Ishikawa (cell line): Measurements from ENCODE around the gene PF4V1.

Experiments used
- CEBPB ChIP-seq: IDR thresholded peaks from 2 replicates; pipeline ENCODE4 v1.6.1; 2012
- CREB1 ChIP-seq: IDR thresholded peaks from 2 replicates; pipeline ENCODE4 v1.6.1; 2012; ENCODE audit warnings: low read depth
- EGR1 ChIP-seq: IDR thresholded peaks from 2 replicates; pipeline ENCODE4 v1.6.1; 2012
- EP300 ChIP-seq: IDR thresholded peaks from 2 replicates; pipeline ENCODE4 v1.6.1; 2012; ENCODE audit warnings: borderline replicate concordance
- FOXM1 ChIP-seq: IDR thresholded peaks from 2 replicates; pipeline ENCODE4 v1.6.1; 2012; ENCODE audit warnings: low read depth, borderline replicate concordance
- NFIC ChIP-seq: IDR thresholded peaks from 2 replicates; pipeline ENCODE4 v1.6.1; 2012
- RAD21 ChIP-seq: IDR thresholded peaks from 2 replicates; pipeline ENCODE4 v1.6.1; 2012; ENCODE audit warnings: low read depth
- TAF1 ChIP-seq: IDR thresholded peaks from 2 replicates; pipeline ENCODE4 v1.6.1; 2012; ENCODE audit warnings: low read depth, mild to moderate bottlenecking
- TCF12 ChIP-seq: IDR thresholded peaks from 2 replicates; pipeline ENCODE4 v1.6.1; 2012; ENCODE audit warnings: low read depth
- TEAD4 ChIP-seq: IDR thresholded peaks from 2 replicates; pipeline ENCODE4 v1.6.1; 2012
- YY1 ChIP-seq: IDR thresholded peaks from 2 replicates; pipeline ENCODE4 v1.6.1; 2012; ENCODE audit warnings: low read depth
- ZBTB7A ChIP-seq: IDR thresholded peaks from 2 replicates; pipeline ENCODE4 v1.6.1; 2012; ENCODE audit warnings: low read depth
- TF ChIP-seq, protein P1 (sequence below): IDR thresholded peaks from 2 replicates; pipeline ENCODE4 v1.6.1; 2012
- TF ChIP-seq, protein P2 (sequence below): IDR thresholded peaks from 2 replicates; pipeline ENCODE4 v1.6.1; 2012; ENCODE audit warnings: low read depth, mild to moderate bottlenecking
- TF ChIP-seq, protein P3 (sequence below): IDR thresholded peaks from 2 replicates; pipeline ENCODE4 v1.6.1; 2012

PF4V1 gene

DNA sequence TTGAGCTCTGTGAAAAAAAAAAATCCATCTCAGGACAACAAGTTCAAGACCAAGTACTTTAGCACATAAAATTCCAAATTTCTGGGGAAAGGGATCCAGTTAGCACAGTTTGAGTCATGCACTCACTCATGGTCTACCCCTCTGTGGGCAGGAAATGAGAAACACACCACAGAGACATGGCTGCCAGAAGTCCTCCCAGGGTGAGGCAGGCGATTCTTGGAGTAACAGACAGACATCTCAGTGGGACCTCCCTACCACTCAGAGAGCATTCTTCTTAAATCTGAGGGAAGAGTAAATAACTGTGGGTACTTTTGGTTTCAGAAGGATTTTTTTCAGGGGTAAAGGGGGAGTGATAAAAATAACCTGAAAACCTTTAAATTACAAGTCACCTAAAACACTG is 30.2 kb downstream of the PF4V1 start:
- TF ChIP-seq EGR1 = no peak
- no peak for TF ChIP-seq TEAD4
- no peak for TF ChIP-seq CREB1
- TF ChIP-seq, protein P1, sequence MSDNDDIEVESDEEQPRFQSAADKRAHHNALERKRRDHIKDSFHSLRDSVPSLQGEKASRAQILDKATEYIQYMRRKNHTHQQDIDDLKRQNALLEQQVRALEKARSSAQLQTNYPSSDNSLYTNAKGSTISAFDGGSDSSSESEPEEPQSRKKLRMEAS = no peak
- TF ChIP-seq TAF1 = no peak
- TF ChIP-seq RAD21 = no peak
- TF ChIP-seq CEBPB = no peak

DNA sequence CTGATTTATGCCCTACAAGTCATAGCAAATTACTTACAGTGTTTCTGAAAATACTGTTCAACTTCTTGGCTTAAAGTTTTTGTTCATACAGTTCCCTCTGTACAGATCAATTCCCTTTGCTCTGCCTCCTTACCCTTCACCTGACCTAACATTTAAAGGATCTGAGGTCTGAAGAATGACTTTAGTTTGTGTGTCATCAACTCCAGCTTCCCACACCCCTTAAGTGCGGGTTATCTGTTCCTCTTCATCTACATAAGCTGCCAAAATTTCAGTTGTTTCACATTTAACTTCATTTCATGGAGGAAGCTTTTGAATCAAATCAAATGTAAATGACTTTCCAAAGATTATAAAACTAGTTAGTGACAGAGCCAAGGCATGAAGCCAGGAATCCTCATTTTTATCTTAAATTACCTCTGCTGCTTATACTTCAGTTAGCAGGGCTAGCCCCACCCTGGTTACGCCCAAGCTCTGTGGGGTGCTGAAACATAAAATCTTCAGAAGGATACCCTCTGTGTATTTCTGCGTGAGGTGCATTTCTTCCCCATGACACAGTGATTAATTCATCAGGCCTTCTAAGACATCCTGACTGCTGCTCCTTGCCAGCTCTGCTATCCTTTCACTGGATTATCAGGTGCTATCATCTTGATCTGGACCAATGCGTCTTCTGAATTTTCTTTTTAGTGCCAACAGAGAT is 32.6 kb downstream of the PF4V1 start:
- no peak for TF ChIP-seq ZBTB7A
- no peak for TF ChIP-seq CREB1
- TF ChIP-seq FOXM1 = no peak
- TF ChIP-seq, protein P2, sequence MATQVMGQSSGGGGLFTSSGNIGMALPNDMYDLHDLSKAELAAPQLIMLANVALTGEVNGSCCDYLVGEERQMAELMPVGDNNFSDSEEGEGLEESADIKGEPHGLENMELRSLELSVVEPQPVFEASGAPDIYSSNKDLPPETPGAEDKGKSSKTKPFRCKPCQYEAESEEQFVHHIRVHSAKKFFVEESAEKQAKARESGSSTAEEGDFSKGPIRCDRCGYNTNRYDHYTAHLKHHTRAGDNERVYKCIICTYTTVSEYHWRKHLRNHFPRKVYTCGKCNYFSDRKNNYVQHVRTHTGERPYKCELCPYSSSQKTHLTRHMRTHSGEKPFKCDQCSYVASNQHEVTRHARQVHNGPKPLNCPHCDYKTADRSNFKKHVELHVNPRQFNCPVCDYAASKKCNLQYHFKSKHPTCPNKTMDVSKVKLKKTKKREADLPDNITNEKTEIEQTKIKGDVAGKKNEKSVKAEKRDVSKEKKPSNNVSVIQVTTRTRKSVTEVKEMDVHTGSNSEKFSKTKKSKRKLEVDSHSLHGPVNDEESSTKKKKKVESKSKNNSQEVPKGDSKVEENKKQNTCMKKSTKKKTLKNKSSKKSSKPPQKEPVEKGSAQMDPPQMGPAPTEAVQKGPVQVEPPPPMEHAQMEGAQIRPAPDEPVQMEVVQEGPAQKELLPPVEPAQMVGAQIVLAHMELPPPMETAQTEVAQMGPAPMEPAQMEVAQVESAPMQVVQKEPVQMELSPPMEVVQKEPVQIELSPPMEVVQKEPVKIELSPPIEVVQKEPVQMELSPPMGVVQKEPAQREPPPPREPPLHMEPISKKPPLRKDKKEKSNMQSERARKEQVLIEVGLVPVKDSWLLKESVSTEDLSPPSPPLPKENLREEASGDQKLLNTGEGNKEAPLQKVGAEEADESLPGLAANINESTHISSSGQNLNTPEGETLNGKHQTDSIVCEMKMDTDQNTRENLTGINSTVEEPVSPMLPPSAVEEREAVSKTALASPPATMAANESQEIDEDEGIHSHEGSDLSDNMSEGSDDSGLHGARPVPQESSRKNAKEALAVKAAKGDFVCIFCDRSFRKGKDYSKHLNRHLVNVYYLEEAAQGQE = no peak
- no peak for TF ChIP-seq CEBPB

DNA sequence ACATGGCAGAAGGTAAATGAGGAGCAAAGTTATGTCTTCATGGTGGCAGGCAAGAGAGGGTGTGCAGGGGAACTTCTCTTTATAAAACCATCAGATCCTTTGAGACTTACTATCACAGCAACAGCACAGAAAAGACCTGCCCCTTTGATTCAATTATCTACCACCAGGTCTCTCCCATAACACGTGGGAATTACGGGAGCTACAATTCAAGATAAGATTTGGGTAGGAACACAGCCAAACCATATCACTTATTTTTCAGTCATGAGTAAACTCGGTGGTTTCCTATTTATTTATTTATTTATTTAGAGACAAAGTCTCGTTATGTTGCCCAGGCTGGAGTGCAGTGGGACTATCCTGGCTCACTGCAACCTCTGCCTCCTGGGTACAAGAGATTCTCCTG is 38.2 kb downstream of the PF4V1 start:
- TF ChIP-seq, protein P1 = no peak
- TF ChIP-seq, protein P2 = no peak
- TF ChIP-seq TCF12 (no peak), CREB1 (no peak), EGR1 (no peak), TAF1 (no peak), RAD21 (no peak), FOXM1 (no peak), CEBPB (no peak), YY1 (no peak), NFIC (no peak)
- TF ChIP-seq, protein P3, sequence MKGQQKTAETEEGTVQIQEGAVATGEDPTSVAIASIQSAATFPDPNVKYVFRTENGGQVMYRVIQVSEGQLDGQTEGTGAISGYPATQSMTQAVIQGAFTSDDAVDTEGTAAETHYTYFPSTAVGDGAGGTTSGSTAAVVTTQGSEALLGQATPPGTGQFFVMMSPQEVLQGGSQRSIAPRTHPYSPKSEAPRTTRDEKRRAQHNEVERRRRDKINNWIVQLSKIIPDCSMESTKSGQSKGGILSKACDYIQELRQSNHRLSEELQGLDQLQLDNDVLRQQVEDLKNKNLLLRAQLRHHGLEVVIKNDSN = no peak

DNA sequence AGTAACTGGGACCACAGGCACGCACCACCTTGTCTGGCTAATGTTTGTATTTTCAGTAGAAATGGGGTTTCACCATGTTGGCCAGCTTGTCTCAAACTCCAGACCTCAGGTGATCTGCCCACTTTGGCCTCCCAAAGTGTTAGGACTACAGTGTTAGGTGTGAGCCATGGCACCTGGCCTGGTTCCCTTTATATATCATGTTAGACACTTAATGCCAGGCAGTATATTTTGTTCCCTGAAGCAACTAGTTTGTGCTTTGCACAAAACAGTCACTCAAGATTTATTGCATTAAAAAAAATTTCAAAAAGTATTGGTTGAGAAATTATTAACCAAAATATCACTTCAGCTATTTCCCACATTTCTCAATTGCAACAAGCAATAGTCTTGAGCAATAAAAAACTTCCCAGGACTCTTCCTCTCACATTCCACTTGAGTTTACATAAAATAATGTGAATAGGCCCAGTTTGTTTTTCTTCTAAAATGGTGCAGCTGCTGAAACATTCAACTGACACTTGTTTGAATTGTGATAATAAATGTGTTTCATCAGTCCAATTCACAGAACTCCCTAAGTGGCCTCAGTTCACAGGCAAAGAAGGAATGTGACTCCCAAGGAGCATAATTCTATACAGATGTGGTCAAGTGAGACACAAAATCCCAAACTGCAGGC is 38.8 kb downstream of the PF4V1 start:
- TF ChIP-seq TAF1 (no peak), EGR1 (no peak), FOXM1 (no peak), ZBTB7A (no peak), TEAD4 (no peak), CEBPB (no peak), RAD21 (no peak), NFIC (no peak), EP300 (no peak), YY1 (no peak)
- TF ChIP-seq, protein P3 = no peak

DNA sequence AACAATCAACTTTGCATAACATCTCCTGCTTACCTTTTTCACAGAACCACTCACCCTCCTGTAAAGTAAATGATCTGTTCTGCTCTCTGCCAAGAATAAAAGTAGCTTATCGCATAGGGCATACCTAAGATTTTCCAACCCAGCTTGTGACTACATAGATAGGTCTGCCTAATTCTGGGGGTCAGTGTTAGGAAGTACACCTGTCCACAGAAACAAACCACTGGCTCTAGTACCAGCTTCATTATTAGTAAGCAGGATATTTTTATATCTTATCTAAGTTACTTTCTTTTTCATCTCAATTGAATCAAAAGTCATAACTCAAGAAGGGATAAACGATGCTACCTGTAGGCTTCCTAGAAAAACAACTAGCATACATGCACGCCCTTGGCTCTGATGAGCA is 39.9 kb downstream of the PF4V1 start:
- no peak for TF ChIP-seq CREB1
- TF ChIP-seq, protein P2 = no peak
- TF ChIP-seq YY1 = no peak
- TF ChIP-seq FOXM1 = no peak
- TF ChIP-seq EP300 = no peak
- no peak for TF ChIP-seq TAF1
- TF ChIP-seq, protein P3 = no peak
- TF ChIP-seq TEAD4 = no peak
- no peak for TF ChIP-seq NFIC
- TF ChIP-seq RAD21 = no peak
- TF ChIP-seq, protein P1 = no peak
- no peak for TF ChIP-seq TCF12
- no peak for TF ChIP-seq ZBTB7A
